Right ventricle myocardium inferior (tissue), 1 donor: Measurements from ENCODE around the gene ZBTB16. TPM values are rescaled to one million over a fixed set of nuclear protein-coding genes. Genes with fewer than 3 reads are reported as not detected.

Source experiments
- ATAC-seq: fragments of 200-7000 bp; cut with Tn5 transposase; one replicate; pipeline ENCODE4 v1.9.1; 2020; ENCODE audit warnings: mild to moderate bottlenecking, moderate library complexity
- DNase-seq: peaks from one replicate; pipeline ENCODE4 v3.0.0; 2021; ENCODE audit errors: missing footprints
- intact Hi-C: fragments of 100-400 bp; cut with DNase I; formaldehyde crosslinking; loops from one replicate; pipeline ENCODE4 v1.11.0; 2022
- total RNA-seq: library from RNA; stranded (reverse); fragmentation: NEBNext Ultra II Directional; extraction: Animal tissue kit (Norgen Biotek cat#: 25700); gene quantifications from one replicate; pipeline ENCODE4 v1.2.1, GENCODE V29; 2021
- donor health status: DM: no; HTN: yes; CAD: no; lungs with severe emphysema.

ZBTB16 gene
- total RNA-seq, 1 donor from 2014 or later, result 78.1 TPM

DNA sequence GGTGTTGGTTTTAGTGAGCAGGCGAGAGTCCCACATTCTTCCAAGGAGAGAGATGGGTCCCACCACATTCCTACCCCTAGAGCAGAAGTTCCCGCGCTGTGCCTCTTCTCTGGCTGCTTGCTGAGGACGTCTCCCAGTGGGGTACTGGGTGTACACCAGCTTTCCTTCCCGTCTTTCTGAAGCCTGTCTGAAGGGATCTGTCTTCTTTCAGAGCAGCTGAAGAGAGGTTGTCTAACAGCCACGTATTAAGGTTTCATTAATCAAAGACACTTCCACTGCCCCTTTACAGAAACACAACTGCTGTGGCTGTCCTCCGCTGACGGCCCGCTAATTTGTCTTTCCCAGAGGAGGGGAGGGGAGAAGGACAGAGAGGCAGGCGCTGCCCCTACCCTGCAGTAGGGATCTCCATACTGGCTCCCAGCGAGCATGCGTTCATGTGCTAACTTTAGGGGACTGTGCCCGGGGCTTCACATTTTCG lies 56.0 kb downstream of the ZBTB16 start:
- ATAC-seq, result peak; percentile 21
- intact Hi-C loops, result no loop called here
- DNase-seq, result no peak

DNA sequence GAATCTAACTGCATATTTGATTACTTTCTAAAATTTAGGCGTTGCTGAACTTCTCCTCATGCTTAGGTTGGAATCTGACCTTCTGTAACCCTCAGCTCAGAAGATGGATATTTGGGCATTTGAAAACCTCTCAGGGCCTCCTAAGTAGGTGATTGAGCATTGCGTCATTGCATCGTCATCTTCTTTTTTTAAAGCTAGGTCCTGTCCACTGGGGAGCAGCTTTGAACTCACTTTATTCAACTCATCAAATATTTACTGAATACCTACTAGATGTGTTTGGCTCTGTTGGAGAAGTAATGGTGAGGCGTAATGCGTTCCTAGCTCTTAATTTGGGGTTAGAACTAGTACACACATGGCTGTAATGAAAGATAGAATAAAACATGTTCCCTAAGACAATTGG lies 56.8 kb downstream of the ZBTB16 start:
- intact Hi-C loops, result no loop called here
- ATAC-seq (no peak), DNase-seq (no peak)

DNA sequence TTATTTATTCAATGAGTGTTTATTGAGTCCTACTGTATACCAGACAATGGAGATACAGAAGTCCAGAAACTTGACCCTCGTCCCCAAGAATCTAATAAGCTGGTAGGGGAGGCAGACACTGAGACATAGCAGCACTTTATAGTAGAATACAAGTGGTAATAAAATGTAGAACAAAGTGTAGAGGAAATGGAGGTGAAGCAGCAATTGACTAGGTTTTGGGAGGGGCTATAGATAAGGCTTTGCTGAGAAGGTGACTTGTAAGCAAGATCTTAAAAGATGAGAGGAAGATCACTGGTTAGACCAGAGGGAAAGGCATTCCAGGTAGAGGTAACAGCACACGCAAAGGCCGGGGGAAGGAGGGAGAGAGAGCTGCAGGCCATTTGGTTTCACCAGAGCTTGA lies 57.3 kb downstream of the ZBTB16 start:
- ATAC-seq, result no peak
- intact Hi-C loops, result no loop called here

DNA sequence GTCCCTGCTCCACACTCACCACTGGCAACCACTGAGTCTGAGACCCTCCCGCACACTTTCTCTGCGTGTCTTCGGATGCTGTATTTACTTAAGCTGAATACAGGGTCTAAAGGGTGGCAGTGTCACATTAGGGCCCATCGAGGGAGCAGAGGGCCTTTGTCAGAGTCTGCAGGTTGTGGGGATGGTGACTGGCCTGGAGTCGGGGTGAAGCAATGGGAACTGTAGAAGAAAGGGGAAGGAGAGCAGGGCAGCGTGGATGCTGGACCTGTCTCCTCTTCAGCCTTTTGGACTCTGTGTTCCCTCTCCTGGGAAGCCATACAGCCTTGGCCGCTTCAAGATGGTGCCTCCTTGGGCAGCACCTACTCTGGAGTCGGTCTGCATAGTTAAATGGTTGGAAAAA lies 61.1 kb downstream of the ZBTB16 start:
- DNase-seq (no peak), ATAC-seq (no peak)
- intact Hi-C loops, result no loop called here

More for the DNA sequence above, 57.3 kb downstream of the ZBTB16 start:
- DNase-seq, result no peak

DNA sequence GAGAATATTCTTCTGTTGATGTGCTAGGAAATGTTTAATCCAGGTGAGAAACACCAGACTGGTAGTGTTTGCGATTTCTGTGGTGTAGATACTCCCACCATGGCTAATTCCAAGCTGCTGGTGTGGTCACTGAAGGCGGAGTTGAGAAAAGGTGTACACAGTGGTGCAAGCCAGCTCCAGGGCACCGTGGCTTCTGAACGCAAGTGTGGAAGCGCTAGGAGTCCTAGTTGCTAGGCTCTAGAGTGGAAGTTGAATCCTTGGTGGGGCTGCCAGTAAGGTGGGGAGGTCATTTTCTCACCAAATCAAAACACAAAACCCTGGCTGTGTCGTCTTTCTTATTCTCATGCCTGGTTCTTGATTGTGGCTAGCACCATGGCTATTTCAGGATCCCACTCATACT lies 61.6 kb downstream of the ZBTB16 start:
- intact Hi-C loops, result no loop called here
- ATAC-seq, result no peak
- no peak for DNase-seq

DNA sequence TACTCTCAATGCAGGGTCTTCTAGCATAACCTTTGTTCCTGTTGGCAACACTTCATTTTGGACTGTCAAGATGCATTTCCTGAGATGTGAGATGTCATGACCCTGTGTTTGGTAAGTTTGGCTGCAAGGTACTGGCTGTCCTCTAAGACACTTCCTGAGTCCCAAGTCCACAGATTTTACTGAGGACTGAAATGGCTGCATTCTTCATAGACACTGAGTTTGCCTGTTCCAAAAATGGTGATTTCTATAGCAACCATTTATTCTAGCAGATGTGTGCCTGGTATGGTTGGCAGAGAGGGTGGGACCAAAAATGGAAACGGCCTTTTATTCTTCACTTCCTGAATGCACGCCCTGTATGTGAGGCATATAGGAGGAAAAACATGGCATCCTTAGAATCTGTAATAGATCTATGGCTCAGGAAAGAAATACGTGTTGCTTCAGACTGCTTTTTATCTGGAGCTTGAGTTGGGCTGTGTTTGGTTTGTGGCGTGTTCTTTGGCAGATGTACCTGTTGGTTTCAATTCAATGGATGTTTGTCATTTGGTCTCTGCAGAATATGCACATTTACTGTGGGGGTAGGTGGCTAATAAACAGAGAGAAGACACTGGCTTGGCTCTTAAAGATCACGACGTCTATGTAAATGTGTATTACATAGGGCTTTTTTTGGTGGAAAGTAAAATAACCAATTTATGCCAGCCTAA lies 62.4 kb downstream of the ZBTB16 start:
- ATAC-seq, result no peak
- intact Hi-C loops, result loop anchor here (1.0 kb wide), 1 partner anchor 15 kb away; no protein-coding TSS in a partner anchor

DNA sequence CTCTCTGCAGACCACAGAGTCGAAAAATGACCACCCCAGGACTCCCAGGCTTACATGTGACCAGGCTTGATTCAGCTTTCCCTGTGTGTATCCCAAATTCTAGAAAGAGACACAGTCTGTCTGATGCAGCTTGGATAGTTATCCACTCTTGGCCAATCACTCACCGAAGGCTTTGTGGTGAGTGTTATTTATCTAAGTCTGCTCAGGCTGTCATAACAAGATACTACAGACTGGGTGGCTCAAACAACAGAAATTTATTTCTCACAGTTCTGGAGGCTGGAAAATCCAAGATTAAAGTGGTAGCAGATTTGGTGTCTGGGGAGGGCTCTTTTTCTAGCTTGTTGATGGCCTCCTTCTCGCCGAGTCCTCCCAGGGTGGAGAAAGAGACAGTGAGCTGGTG lies 63.2 kb downstream of the ZBTB16 start:
- DNase-seq, result no peak
- ATAC-seq, result no peak
- intact Hi-C loops, result loop anchor here (1.0 kb wide), 1 partner anchor 15 kb away; no protein-coding TSS in a partner anchor

More for the DNA sequence above, 62.4 kb downstream of the ZBTB16 start:
- no peak for DNase-seq

DNA sequence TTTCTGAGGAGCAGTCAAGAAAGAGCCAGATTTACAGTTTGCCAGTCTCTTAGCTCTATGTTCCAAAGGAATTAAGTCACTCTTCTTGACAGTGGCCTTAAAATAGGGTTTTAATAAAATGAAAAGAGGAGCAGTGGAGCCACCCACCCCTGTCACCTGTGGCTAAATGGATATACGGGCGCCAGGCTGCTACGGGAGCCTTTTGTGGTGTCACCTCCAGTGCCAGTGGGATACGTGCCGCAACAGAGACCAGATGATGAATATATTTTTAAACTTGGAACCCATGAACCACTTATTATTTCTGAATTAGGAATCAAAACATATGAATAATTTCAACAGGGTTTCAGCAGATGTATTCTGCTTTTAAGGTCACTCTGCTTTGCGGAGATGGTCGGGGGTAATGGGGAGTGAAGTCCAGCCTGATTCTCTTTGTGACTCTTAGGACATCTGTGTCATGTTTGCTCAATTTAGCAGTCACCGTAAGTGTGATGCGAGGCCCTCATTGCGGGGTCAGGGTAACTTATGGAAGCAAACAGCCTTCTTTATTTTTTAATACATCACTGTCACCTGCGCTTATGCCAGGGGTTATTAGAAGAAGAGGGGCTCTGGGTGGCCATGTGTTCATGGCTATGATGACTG lies 64.3 kb downstream of the ZBTB16 start:
- intact Hi-C loops, result no loop called here
- DNase-seq, result no peak
- ATAC-seq, result no peak

DNA sequence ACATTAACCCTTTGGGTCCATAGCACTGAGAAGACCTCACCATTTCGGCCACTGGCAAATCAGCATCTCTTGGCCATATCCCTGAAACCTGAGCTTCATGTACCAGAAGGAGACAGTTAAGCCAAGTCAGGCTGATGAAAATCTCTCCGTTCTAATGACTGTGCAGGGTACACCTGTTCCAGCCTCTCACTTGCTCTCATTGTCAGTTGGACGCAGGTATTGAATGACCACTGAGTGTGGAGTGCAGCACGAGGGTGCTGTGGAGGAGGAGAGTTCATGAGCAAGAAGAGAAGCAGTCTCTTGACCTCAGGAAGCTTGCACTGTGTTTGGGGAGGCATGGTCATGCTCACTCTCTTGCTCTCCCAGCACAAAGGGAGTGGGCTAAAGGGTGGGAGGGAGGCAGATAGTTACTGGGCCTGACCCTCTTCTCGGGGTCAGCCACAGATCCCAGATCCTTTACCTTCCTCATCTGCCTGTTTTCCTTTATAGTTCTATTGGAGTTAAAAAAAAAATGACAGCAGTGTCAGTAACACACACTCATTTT lies 65.2 kb downstream of the ZBTB16 start:
- no peak for DNase-seq
- intact Hi-C loops, result loop anchor here (5.0 kb wide), 1 partner anchor 62 kb away; no protein-coding TSS in a partner anchor
- no peak for ATAC-seq

DNA sequence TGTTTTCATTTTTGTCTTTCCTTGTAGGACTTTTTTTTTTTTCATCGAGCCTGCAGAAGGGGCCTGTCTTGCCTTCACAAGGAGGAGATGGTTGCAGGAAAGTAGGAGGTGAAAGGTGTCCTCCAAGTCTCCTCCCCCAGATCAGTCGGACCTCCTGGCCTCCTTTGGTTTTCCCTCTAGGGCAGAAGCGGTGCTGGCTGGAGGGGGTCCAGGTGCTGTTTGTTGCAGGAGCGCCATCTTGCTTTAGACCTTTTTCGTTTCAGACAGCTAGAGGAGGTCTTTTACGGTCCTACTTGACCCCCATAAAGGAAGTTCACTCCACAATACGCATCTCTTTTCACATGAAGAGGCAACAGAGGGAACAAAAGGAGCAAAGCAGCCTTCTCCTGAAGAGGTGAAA lies 66.0 kb downstream of the ZBTB16 start:
- ATAC-seq (no peak), DNase-seq (no peak)
- intact Hi-C loops, result loop anchor here (5.0 kb wide), 1 partner anchor 63 kb away; no protein-coding TSS in a partner anchor

DNA sequence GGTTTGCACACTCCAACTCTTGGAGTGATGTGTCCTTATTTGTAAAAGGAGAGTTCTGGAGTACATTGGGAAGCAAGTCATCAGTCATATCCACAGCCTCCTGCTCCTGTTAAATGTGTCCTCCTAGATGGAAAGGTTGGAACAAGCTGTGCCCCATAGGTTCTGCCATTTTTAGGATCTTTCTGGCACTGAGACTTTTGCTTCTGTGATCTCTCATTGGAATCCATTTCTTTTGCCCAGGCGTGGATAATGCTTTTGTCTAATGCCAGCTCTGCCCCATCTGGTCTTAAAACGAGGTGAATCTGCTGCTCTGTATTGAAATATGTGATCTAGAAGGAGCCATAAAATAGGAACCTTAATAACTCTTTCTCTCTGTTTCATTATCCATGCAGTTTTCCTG lies 66.4 kb downstream of the ZBTB16 start:
- DNase-seq, result no peak
- intact Hi-C loops, result loop anchor here (5.0 kb wide), 1 partner anchor 64 kb away; no protein-coding TSS in a partner anchor
- no peak for ATAC-seq

DNA sequence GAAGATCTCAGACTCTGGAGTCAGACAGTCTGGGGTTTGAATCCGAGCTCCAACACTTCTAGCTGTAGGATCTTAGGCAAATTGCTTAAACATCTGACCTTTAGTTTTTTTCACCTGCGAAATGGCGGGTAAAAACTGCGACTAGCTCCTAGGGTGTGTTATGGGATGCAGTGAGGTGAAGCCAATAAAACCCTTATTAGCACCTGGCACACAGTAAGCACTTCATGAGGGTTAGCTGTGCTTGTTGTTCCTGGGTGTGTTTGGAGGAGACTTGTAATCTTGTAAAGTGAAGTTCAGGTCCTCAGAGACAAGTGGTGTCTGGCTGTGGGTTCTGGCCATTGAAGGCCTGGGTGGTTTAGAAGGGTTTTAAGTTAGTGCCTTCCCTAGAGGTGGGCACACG lies 68.9 kb downstream of the ZBTB16 start:
- DNase-seq, result no peak
- ATAC-seq, result no peak
- intact Hi-C loops, result loop anchor here (5.0 kb wide), 1 partner anchor 66 kb away; no protein-coding TSS in a partner anchor

DNA sequence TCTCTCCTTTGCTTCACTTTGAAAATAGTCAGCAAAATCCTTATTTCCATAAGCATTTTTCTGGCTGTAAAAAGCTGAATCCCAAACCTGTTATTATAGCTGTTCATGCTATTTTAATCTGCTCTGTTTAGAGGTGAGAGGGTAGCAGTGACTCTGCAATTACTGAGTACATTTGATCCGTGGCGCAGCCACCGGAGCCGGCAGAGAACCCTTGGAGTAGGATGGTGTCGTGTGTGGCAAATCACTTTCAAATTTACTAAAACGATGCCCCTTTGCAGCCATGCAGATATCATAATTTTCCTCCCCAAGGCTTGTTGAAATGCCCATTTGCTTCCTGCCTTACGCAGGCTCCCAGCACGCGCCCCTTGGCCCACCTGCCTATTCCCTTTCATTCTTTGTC lies 69.6 kb downstream of the ZBTB16 start:
- DNase-seq (no peak), ATAC-seq (no peak)
- intact Hi-C loops, result loop anchor here (5.0 kb wide), 1 partner anchor 67 kb away; no protein-coding TSS in a partner anchor

DNA sequence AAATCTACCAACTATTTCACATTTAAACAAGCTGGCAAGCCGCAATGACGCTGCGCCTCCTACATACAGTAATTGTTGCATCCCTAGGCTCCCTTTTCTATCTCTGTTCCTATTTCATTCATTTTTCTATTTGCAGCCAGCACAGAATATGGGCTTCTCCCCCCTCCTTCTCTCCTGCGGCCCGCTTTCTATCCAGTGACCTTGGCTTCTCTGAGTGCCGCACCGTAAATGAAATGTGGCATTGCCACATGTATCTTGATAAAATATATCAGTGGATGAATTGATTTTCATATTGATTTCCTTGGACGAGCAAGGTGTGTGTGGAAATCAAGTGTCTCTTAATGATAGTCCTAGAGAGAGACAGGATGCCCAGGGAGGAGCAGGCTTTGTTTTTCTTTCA lies 70.2 kb downstream of the ZBTB16 start:
- intact Hi-C loops, result loop anchor here (5.0 kb wide), 1 partner anchor 67 kb away; no protein-coding TSS in a partner anchor
- ATAC-seq (no peak), DNase-seq (no peak)

DNA sequence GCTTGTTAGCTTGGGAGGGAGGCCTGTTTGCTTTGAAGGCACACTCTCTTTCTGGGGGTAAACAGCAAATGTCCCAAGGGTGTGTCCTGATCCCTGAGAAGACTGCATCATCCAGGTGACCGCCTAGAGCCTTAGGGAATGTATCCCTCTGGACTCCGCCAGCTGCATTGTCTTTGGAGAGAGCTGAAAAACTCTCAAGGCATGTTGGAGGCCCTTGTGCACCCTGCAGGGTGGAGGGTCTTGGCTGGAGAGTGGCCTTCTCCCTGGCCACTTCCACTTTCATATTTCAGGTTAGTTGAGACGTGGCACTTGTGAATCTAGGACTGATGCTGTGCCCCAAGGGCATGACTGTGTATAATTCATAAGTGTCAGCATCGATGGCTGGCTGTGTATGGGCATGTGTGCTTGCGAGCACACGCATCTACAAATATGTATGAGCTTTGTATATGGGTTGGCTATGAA lies 70.6 kb downstream of the ZBTB16 start:
- intact Hi-C loops, result no loop called here
- DNase-seq, result no peak
- no peak for ATAC-seq

DNA sequence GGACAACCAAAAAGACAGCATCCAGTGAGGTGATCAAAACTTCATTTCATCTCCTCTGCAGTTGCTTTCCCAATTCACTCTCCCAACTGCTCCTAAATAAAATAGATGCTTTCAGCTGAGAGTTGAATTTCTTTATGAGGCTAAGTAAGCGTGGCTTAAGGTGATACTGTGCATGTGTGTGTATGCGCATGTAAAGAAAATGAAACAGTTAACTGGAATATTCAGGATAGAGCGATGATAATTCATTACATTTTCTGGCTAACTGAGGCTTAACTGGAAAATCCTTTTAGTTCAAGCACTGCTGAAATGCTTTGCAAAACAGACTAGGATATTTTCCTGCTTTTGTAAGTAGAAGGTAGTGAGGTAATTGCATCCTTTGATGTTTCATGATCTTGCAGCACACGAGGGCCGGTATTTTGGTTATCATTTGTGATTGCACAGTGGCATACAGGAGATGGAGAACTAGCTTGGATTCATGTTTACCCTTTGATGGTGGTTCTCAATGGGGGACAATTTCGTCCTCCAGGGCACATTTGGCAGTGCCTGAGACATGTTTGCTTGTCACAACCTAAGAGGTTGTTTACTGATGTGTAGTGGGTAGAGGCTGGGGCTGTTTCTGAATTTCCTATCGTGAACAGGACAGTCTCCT lies 71.2 kb downstream of the ZBTB16 start:
- intact Hi-C loops, result no loop called here
- DNase-seq (no peak), ATAC-seq (no peak)

DNA sequence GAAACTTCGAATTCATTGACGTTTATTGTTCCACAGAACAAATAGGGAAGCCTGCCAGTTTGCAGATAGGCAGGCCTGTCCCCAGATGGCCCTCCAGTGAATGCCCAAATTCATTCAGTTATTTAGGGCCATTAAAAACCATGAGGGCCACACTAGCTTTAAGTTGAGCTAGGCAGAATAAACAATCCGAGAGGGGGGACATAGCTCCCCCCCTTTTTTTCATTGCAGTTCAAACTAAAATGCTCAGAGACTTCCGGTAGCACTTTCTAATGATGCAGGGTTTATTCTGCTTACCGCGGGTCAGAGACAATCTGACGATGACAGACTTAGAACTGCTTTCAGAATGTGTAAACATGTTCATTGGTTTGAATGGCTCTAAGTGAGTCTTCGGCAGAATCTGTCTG lies 72.0 kb downstream of the ZBTB16 start:
- DNase-seq (no peak), ATAC-seq (no peak)
- intact Hi-C loops, result no loop called here

DNA sequence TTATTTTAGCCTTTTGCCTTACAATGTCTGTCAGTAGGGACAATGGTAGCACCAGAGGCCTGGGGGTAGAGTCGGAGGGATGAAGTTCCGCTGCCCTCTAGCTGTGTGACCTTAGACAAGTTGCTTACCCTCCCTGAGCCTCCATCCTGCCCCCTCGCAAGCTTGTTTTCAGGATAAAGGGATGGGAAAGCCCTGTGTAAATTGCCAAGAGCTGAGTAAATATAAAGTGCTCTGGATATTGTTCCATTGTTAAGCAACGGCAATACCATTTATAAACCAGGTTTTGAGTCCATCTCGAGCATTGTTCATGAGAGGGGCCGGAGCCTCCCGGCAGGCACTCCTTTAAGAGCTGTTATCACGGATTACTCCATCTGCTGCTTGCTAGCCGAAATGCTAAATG lies 72.9 kb downstream of the ZBTB16 start:
- intact Hi-C loops, result no loop called here
- DNase-seq (no peak), ATAC-seq (no peak)

DNA sequence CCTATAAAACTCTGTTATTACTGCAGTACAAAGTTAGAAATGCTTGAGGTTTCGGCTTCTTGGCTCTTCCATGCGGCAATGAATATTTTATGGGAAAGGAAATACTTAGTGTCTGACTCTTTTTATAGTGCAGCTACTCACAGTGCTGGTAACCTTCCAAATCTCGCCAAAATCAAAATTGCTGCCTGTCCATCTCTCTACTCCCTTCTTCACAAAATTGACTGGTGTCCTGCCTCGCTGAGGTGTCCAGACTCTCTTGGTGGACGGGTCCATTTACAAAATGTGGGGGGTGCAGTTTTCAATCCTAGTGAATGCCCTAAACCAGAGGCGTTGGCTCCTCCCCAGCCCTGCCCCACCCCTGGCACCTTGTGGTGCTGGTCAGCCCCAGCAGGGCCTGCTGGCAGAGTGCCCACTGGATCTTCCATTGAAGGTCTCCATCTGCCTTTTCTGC lies 73.5 kb downstream of the ZBTB16 start:
- intact Hi-C loops, result no loop called here
- no peak for ATAC-seq
- DNase-seq, result peak; percentile 65
